Suprapubic skin (tissue), 4 donors: ENCODE data around the gene ROBO1. TPM values are rescaled to one million over a fixed set of nuclear protein-coding genes. Genes with fewer than 3 reads are reported as not detected.

Source experiments
- DNase-seq, 2 donors: peaks; one replicate each; pipeline ENCODE4 v3.0.0-alpha.2; 2019; ENCODE audit warnings: low spot score in 2 of 2
- H3K27ac ChIP-seq: fragments of 200-600 bp; sonication (generic); one replicate; pipeline ENCODE4 v1.5.1; 2019
- H3K27me3 ChIP-seq: fragments of 200-600 bp; sonication (generic); one replicate; pipeline ENCODE4 v1.5.1; 2019
- H3K36me3 ChIP-seq: fragments of 200-600 bp; sonication (generic); one replicate; pipeline ENCODE4 v1.5.1; 2019
- H3K4me1 ChIP-seq: fragments of 200-600 bp; sonication (generic); one replicate; pipeline ENCODE4 v1.5.1; 2019
- H3K4me3 ChIP-seq: fragments of 200-600 bp; sonication (generic); one replicate; pipeline ENCODE4 v1.5.1; 2019; ENCODE audit warnings: mild to moderate bottlenecking
- H3K9me3 ChIP-seq: fragments of 200-600 bp; sonication (generic); one replicate; pipeline ENCODE4 v1.5.1; 2019
- EP300 ChIP-seq: sonication (generic); formaldehyde crosslinking; IDR thresholded peaks from one replicate; pipeline ENCODE4 v1.6.1; 2017; ENCODE audit warnings: antibody characterized with exemption
- POLR2A ChIP-seq, 2 donors: fragments of 450-650 bp; IDR thresholded peaks; one replicate each; pipeline ENCODE4 v1.6.1; 2017; ENCODE audit warnings: antibody characterized with exemption in 2 of 2, mild to moderate bottlenecking in 2 of 2, moderate library complexity in 2 of 2
- POLR2AphosphoS5 ChIP-seq, 3 donors: sonication (generic); formaldehyde crosslinking; IDR thresholded peaks; one replicate each; pipeline ENCODE4 v1.6.1; 2017; ENCODE audit warnings: antibody characterized with exemption in 3 of 3
- WGBS: methylation state at CpG from one replicate; pipeline ENCODE4 v1.1.5; 2018; 5-methylcytosine and 5-hydroxymethylcytosine counted together
- total RNA-seq, 4 donors: library from RNA; depleted of rRNA; stranded (reverse); fragments of >200 nt; gene quantifications; one replicate each; pipeline ENCODE4 v1.1.0, GENCODE V29; 2016
- TF ChIP-seq, protein P1 (sequence below), 2 donors: fragments of 200-600 bp in 1 of 2; fragments of 450-650 bp in 1 of 2; sonication (generic) in 1 of 2; IDR thresholded peaks; one replicate each; pipeline ENCODE4 v1.5.1; 2016 to 2019; ENCODE audit warnings: antibody characterized with exemption in 2 of 2, mild to moderate bottlenecking in 1 of 2, moderate library complexity in 1 of 2

The ROBO1 gene
- total RNA-seq, 4 donors from 2014 or later: 67.7 to 80.3 (median 71.3) TPM

DNA sequence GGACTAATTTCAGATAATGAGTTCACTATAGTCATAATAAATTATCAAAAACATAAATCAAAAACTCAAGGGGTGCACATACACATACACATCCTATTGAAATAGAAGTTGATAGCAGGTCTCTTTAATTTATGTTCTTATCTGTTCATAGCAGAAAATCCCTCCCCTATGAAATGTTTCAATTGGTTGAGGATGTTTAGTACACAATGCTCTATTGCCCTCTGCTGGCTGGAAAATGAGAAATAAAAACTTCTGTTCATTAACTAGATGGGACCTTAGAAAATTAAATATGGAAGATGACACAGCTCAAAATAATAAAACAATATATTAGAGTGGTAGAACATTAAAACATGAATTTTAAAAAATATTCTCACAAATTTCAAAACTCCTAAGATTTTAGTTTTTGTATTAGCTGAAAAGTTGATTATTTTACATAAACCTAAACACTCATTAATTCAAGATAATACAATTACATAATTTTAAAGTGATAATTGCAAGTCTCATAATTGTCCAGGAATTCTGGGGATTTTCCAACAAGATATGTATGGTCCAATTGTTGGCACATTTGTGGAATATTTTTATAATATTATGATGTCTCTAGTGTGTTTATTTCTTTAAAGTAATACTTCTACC lies 735.0 kb downstream of the ROBO1 start:
- Histone ChIP-seq H3K27me3 (no peaks in the 10 kb centered on the region), H3K4me1 (no peaks in the 10 kb centered on the region), H3K9me3 (no peaks in the 10 kb centered on the region), H3K36me3 (no peaks in the 10 kb centered on the region), H3K4me3 (no peak overlapping the region), H3K27ac (no peak overlapping the region)
- no peak for TF ChIP-seq POLR2A (IDR thresholded peaks at IDR 0.05)
- no peak for TF ChIP-seq EP300
- TF ChIP-seq POLR2AphosphoS5 (IDR thresholded peaks at IDR 0.05): no peak
- TF ChIP-seq, protein P1, sequence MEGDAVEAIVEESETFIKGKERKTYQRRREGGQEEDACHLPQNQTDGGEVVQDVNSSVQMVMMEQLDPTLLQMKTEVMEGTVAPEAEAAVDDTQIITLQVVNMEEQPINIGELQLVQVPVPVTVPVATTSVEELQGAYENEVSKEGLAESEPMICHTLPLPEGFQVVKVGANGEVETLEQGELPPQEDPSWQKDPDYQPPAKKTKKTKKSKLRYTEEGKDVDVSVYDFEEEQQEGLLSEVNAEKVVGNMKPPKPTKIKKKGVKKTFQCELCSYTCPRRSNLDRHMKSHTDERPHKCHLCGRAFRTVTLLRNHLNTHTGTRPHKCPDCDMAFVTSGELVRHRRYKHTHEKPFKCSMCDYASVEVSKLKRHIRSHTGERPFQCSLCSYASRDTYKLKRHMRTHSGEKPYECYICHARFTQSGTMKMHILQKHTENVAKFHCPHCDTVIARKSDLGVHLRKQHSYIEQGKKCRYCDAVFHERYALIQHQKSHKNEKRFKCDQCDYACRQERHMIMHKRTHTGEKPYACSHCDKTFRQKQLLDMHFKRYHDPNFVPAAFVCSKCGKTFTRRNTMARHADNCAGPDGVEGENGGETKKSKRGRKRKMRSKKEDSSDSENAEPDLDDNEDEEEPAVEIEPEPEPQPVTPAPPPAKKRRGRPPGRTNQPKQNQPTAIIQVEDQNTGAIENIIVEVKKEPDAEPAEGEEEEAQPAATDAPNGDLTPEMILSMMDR (IDR thresholded peaks at IDR 0.05): peak; percentile 30 to 41
- no peak for DNase-seq

DNA sequence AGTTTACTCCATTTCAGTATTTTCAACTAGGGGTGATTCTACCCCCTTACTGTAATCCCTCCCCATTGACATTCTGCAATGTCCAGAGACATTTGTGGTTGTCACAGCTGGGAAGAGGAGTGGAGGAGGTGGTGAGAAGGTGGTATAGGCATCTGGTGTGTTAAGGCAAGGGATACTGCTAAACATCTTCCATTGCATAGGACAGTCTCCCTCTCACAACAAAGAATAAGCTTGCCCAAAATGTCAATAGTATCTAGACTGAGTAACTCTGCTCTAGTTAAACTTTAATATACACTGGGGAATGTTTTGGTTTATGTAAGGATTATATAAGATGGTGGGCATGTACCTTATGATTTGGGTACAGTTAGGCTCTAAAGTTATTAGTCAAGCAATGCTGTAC lies 737.6 kb downstream of the ROBO1 start:
- Histone ChIP-seq H3K4me3 (no peak overlapping the region), H3K4me1 (no peaks in the 10 kb centered on the region), H3K27ac (no peak overlapping the region), H3K36me3 (no peaks in the 10 kb centered on the region), H3K27me3 (no peaks in the 10 kb centered on the region), H3K9me3 (no peaks in the 10 kb centered on the region)
- no peak for DNase-seq
- TF ChIP-seq, protein P1 (IDR thresholded peaks at IDR 0.05): no peak
- TF ChIP-seq POLR2A (IDR thresholded peaks at IDR 0.05) (no peak), EP300 (no peak), POLR2AphosphoS5 (IDR thresholded peaks at IDR 0.05) (no peak)

DNA sequence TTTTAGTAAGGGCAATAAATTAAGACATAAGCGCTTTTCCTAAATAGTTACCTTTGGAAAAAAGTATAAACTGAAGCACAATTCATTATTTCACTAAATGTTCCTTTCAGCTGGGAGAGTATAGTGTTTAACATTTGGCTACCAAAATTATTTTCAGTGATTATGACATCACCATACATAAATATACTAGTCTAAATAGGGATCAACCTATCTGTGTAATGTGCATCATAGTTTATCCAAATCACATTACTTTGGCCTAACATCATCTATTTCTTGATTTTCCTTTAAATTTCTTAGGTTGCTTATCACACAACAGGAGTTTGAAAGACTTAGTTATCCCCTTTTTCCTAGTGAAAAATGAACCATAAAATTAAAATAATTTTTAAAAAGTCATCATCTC lies 738.9 kb downstream of the ROBO1 start:
- Histone ChIP-seq H3K9me3 (no peaks in the 10 kb centered on the region), H3K36me3 (no peaks in the 10 kb centered on the region), H3K4me3 (no peak overlapping the region), H3K27ac (no peak overlapping the region), H3K4me1 (no peaks in the 10 kb centered on the region), H3K27me3 (no peaks in the 10 kb centered on the region)
- DNase-seq: no peak
- TF ChIP-seq POLR2AphosphoS5 (IDR thresholded peaks at IDR 0.05): no peak
- TF ChIP-seq, protein P1 (IDR thresholded peaks at IDR 0.05): no peak
- no peak for TF ChIP-seq EP300
- TF ChIP-seq POLR2A (IDR thresholded peaks at IDR 0.05): no peak
- 95% methylated on average over 1 of the region's 1 CpG for WGBS

DNA sequence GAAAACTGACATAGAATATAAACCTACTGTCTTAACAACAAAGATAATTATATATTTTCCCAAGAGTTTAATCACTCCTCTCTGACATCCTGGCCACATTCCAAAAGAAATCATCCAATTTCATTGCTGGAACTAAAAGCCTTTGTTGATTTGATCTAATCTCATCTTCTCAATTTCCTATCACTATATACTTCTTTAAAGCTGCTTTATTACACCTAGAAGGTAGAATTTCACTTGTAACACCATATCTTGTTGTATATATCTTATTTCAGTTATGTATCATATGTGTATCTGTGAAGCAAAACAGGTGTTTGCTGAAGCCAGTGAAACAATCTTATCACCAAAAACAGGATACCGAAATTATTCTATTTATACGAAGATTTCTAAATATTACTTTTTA lies 740.2 kb downstream of the ROBO1 start:
- Histone ChIP-seq H3K9me3 (no peaks in the 10 kb centered on the region), H3K27me3 (no peaks in the 10 kb centered on the region), H3K4me1 (no peaks in the 10 kb centered on the region), H3K4me3 (no peak overlapping the region), H3K27ac (no peak overlapping the region), H3K36me3 (no peaks in the 10 kb centered on the region)
- DNase-seq: no peak
- WGBS: 84% methylated on average over 2 of the region's 2 CpGs
- no peak for TF ChIP-seq POLR2AphosphoS5 (IDR thresholded peaks at IDR 0.05)
- TF ChIP-seq, protein P1 (IDR thresholded peaks at IDR 0.05): no peak
- no peak for TF ChIP-seq POLR2A (IDR thresholded peaks at IDR 0.05)
- TF ChIP-seq EP300: no peak

DNA sequence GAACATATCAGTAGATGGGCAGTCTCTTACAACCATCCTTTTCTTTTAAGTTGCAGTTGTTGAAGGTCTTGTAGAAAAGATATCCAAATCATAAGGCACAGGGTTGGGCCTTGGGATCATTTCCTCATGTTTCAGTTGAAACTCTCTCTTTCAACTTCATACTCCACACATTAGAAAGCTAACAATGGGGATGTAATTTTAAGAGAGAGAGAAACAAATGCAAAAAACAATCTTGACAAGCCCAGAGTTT lies 747.9 kb downstream of the ROBO1 start:
- DNase-seq: no peak
- TF ChIP-seq POLR2AphosphoS5 (IDR thresholded peaks at IDR 0.05): no peak
- no peak for TF ChIP-seq EP300
- no peak for TF ChIP-seq POLR2A (IDR thresholded peaks at IDR 0.05)
- TF ChIP-seq, protein P1 (IDR thresholded peaks at IDR 0.05): no peak
- H3K27ac ChIP-seq: no peak overlapping the region
- peak overlapping the region; percentile 90 for H3K4me3 ChIP-seq
- H3K9me3 ChIP-seq: no peaks in the 10 kb centered on the region
- H3K36me3 ChIP-seq: no peaks in the 10 kb centered on the region
- H3K27me3 ChIP-seq: no peaks in the 10 kb centered on the region
- H3K4me1 ChIP-seq: peaks cover 22% of the 10 kb centered on the region
